H1 (cell line): ENCODE data around the gene STARD13. TPM values are rescaled to one million over a fixed set of nuclear protein-coding genes. Genes with fewer than 3 reads are reported as not detected.

ENCODE experiments used
- CTCF ChIA-PET: fragments of 300-600 bp; sonication (Branson Sonifier 250); formaldehyde crosslinking; loops from one replicate; lab custom pipeline; 2021; ENCODE audit not compliant: partially characterized antibody; lab: Charles Lee
- POLR2A ChIA-PET: fragments of 300-600 bp; sonication (Branson Sonifier 250); formaldehyde crosslinking; loops from one replicate; lab custom pipeline; 2021; ENCODE audit warnings: inconsistent platforms; ENCODE audit not compliant: partially characterized antibody; lab: Charles Lee
- DNase-seq, 2 experiments: peaks; one replicate each; pipeline versions ENCODE4 v3.0.0 to v3.0.0-alpha.2; 2010 to 2022; ENCODE audit warnings: low spot score in 2 of 2, low read depth in 1 of 2, mixed read lengths in 1 of 2
- FAIRE-seq: peaks from 2 replicates; lab custom pipeline; 2011; peaks lifted over from hg19 to GRCh38; lab: Jason Lieb, UNC
- H2AFZ ChIP-seq: 2 replicates; pipeline ENCODE4 v1.8.1; 2012; ENCODE audit warnings: low read length, inconsistent platforms
- H2AK5ac ChIP-seq: 2 replicates; pipeline ENCODE4 v1.6.1; 2013; ENCODE audit warnings: low read depth, low read length
- H2BK120ac ChIP-seq: replicated peaks from 2 replicates; pipeline ENCODE3; 2013; ENCODE audit warnings: low read depth, low read length, inconsistent platforms
- H2BK12ac ChIP-seq: 2 replicates; pipeline ENCODE4 v1.6.1; 2013; ENCODE audit warnings: low read depth, low read length
- H2BK15ac ChIP-seq: 2 replicates; pipeline ENCODE4 v1.6.1; 2013; ENCODE audit warnings: low read length
- H2BK20ac ChIP-seq: 2 replicates; pipeline ENCODE4 v1.6.1; 2013; ENCODE audit warnings: low read length
- H2BK5ac ChIP-seq: 2 replicates; pipeline ENCODE4 v1.6.1; 2013; ENCODE audit warnings: low read depth, low read length
- H3K14ac ChIP-seq: 2 replicates; pipeline ENCODE4 v1.6.1; 2013; ENCODE audit warnings: inconsistent platforms; ENCODE audit not compliant: insufficient read length
- H3K18ac ChIP-seq: 2 replicates; pipeline ENCODE4 v1.6.1; 2013; ENCODE audit warnings: low read length; ENCODE audit errors: extremely low read depth
- H3K23ac ChIP-seq: 2 replicates; pipeline ENCODE4 v1.6.1; 2013; ENCODE audit warnings: inconsistent platforms; ENCODE audit not compliant: insufficient read length
- H3K23me2 ChIP-seq: 2 replicates; pipeline ENCODE4 v1.6.1; 2013; ENCODE audit warnings: low read depth, low read length
- H3K27ac ChIP-seq: 2 replicates; pipeline ENCODE4 v1.6.1; 2011; ENCODE audit warnings: low read depth, low read length, inconsistent platforms
- H3K27me3 ChIP-seq, 4 experiments: replicated peaks in 1 of 4; 1 replicate in 1 of 4; 2 replicates in 3 of 4; pipeline versions ENCODE4 v1.6.1 to v1.8.1; 2011 to 2013; ENCODE audit warnings: low read length in 3 of 4, mild to moderate bottlenecking in 3 of 4, inconsistent platforms in 2 of 4, mixed read lengths in 2 of 4, moderate library complexity in 1 of 4; ENCODE audit not compliant: control insufficient read depth in 3 of 4, insufficient read depth in 3 of 4; ENCODE audit errors: extremely low read depth in 1 of 4
- H3K36me3 ChIP-seq, 4 experiments: 2 replicates each; pipeline versions ENCODE4 v1.6.1 to v1.8.1; 2011 to 2013; ENCODE audit warnings: mild to moderate bottlenecking in 4 of 4, low read length in 3 of 4, moderate library complexity in 2 of 4, control low read depth in 1 of 4, inconsistent platforms in 1 of 4; ENCODE audit not compliant: insufficient read depth in 4 of 4, control insufficient read depth in 2 of 4
- H3K4ac ChIP-seq: replicated peaks from 2 replicates; pipeline ENCODE3; 2013; ENCODE audit warnings: low read length, low read depth, mixed read lengths, inconsistent platforms; ENCODE audit not compliant: insufficient read length
- H3K4me1 ChIP-seq, 4 experiments: replicated peaks in 1 of 4; 1 replicate in 1 of 4; 2 replicates in 3 of 4; pipeline versions ENCODE4 v1.6.1 to v1.8.1; 2011 to 2013; ENCODE audit warnings: low read length in 3 of 4, inconsistent platforms in 2 of 4, mixed read lengths in 1 of 4; ENCODE audit not compliant: insufficient read depth in 4 of 4, control insufficient read depth in 3 of 4
- H3K4me2 ChIP-seq, 2 experiments: 2 replicates each; pipeline versions ENCODE4 v1.6.1 to v1.8.1; 2011 to 2013; ENCODE audit warnings: low read depth in 2 of 2, low read length in 2 of 2, control low read depth in 1 of 2, inconsistent platforms in 1 of 2, mild to moderate bottlenecking in 1 of 2; ENCODE audit not compliant: insufficient read depth in 1 of 2
- H3K4me3 ChIP-seq, 4 experiments: fragments of 200-600, 300-600 bp in 1 of 4; sonication (generic), shearing (Covaris generic), sonication (Bioruptor Twin) in 1 of 4; 2 replicates each; pipeline versions ENCODE4 v1.5.1 to v1.8.1; 2011 to 2016; ENCODE audit warnings: low read length in 4 of 4, low read depth in 3 of 4, control low read depth in 2 of 4, inconsistent platforms in 2 of 4, mild to moderate bottlenecking in 2 of 4, mixed read lengths in 1 of 4, moderate library complexity in 1 of 4; ENCODE audit not compliant: insufficient read depth in 2 of 4; ENCODE audit errors: extremely low read depth in 1 of 4
- H3K56ac ChIP-seq: replicated peaks from 2 replicates; pipeline ENCODE3; 2013; ENCODE audit warnings: low read depth, mild to moderate bottlenecking, mixed read lengths, low read length, inconsistent platforms; ENCODE audit not compliant: insufficient read length
- H3K79me1 ChIP-seq: 2 replicates; pipeline ENCODE4 v1.6.1; 2013; ENCODE audit warnings: low read depth, low read length, control low read depth
- H3K79me2 ChIP-seq, 2 experiments: 2 replicates each; pipeline versions ENCODE4 v1.6.1 to v1.8.1; 2012 to 2013; ENCODE audit warnings: low read length in 2 of 2, mild to moderate bottlenecking in 2 of 2, inconsistent platforms in 1 of 2; ENCODE audit not compliant: insufficient read depth in 2 of 2, control insufficient read depth in 1 of 2
- H3K9ac ChIP-seq, 4 experiments: replicated peaks in 1 of 4; 1 replicate in 1 of 4; 2 replicates in 3 of 4; pipeline versions ENCODE4 v1.6.1 to v1.8.1; 2011 to 2013; ENCODE audit warnings: low read depth in 3 of 4, low read length in 3 of 4, control low read depth in 2 of 4, mild to moderate bottlenecking in 2 of 4, moderate library complexity in 2 of 4, inconsistent platforms in 1 of 4; ENCODE audit errors: extremely low read depth in 1 of 4
- H3K9me3 ChIP-seq, 2 experiments: 2 replicates each; pipeline versions ENCODE4 v1.6.1 to v1.8.1; 2012 to 2013; ENCODE audit warnings: mild to moderate bottlenecking in 2 of 2, moderate library complexity in 2 of 2, control low read depth in 1 of 2, inconsistent platforms in 1 of 2, low read depth in 1 of 2, low read length in 1 of 2, mixed read lengths in 1 of 2; ENCODE audit not compliant: insufficient read depth in 2 of 2
- H4K20me1 ChIP-seq, 2 experiments: replicated peaks in 1 of 2; 2 replicates each; pipeline versions ENCODE3 to v1.8.1; 2011 to 2013; ENCODE audit warnings: inconsistent platforms in 2 of 2, low read length in 2 of 2, mild to moderate bottlenecking in 1 of 2; ENCODE audit not compliant: insufficient read depth in 2 of 2, control insufficient read depth in 1 of 2
- H4K5ac ChIP-seq: 2 replicates; pipeline ENCODE4 v1.6.1; 2013; ENCODE audit warnings: low read length, low read depth, mixed read lengths, inconsistent platforms; ENCODE audit not compliant: insufficient read length
- H4K8ac ChIP-seq: 2 replicates; pipeline ENCODE4 v1.8.0; 2013; ENCODE audit warnings: mild to moderate bottlenecking, moderate library complexity, low read length, inconsistent platforms; ENCODE audit not compliant: insufficient read depth; ENCODE audit errors: extremely low read depth
- H4K91ac ChIP-seq: replicated peaks from 2 replicates; pipeline ENCODE3; 2013; ENCODE audit warnings: low read length, mixed read lengths, inconsistent platforms; ENCODE audit not compliant: insufficient read length
- ASH2L ChIP-seq: fragments of 200-600, 300-600 bp; sonication (generic); IDR thresholded peaks from one replicate; pipeline ENCODE4 v1.7.1; 2017; ENCODE audit warnings: low read length
- EGR1 ChIP-seq: IDR thresholded peaks from 2 replicates; pipeline ENCODE4 v1.6.1; 2011; ENCODE audit warnings: low read depth, low read length, borderline replicate concordance
- HDAC2 ChIP-seq, 2 experiments: fragments of 300-600 bp in 1 of 2; sonication (generic) in 1 of 2; IDR thresholded peaks; 2 replicates each; pipeline ENCODE4 v1.6.1; 2011 to 2012; ENCODE audit warnings: low read depth in 2 of 2, low read length in 2 of 2, mild to moderate bottlenecking in 2 of 2, moderate library complexity in 2 of 2, borderline replicate concordance in 1 of 2, inconsistent platforms in 1 of 2
- NANOG ChIP-seq: IDR thresholded peaks from 2 replicates; pipeline ENCODE4 v1.6.1; 2011; ENCODE audit warnings: low read length, low read depth, mild to moderate bottlenecking, inconsistent platforms; ENCODE audit not compliant: insufficient read depth, poor library complexity, severe bottlenecking
- RAD21 ChIP-seq, 2 experiments: IDR thresholded peaks in 1 of 2; conservative IDR thresholded peaks in 1 of 2; 2 replicates each; pipeline ENCODE4 v1.6.1; 2011; ENCODE audit warnings: low read depth in 2 of 2, low read length in 2 of 2, improper control_type of control experiment in 1 of 2, inconsistent platforms in 1 of 2, mild to moderate bottlenecking in 1 of 2, moderate library complexity in 1 of 2
- RXRA ChIP-seq: IDR thresholded peaks from 2 replicates; pipeline ENCODE4 v1.6.1; 2011; ENCODE audit warnings: low read depth, mild to moderate bottlenecking, low read length, moderate library complexity; ENCODE audit not compliant: insufficient read depth
- YY1 ChIP-seq: IDR thresholded peaks from 2 replicates; pipeline ENCODE4 v1.6.1; 2011; ENCODE audit warnings: low read depth, mild to moderate bottlenecking, low read length
- whole genome bisulfite sequencing, 2 experiments: shearing (Covaris generic) in 1 of 2; methylation state at CpG; one replicate each; pipeline versions ENCODE4 v1.1.6 to v1.1.7; 2013 to 2015; ENCODE audit warnings: low lambda C conversion rate in 2 of 2, mixed read lengths in 2 of 2, inconsistent platforms in 1 of 2, low coverage in 1 of 2, missing lambda C conversion rate in 1 of 2; ENCODE audit not compliant: insufficient replicate concordance in 2 of 2, insufficient coverage in 1 of 2, insufficient read length in 1 of 2; ENCODE audit errors: extremely low coverage in 1 of 2, missing lambda C conversion rate in 1 of 2; 5-methylcytosine and 5-hydroxymethylcytosine counted together
- polyA plus RNA-seq, 7 experiments: library from polyadenylated mRNA; depleted of rRNA in 3 of 7; stranded (reverse) in 5 of 7; unstranded in 2 of 7; fragments of >200 nt in 5 of 7; fragments of 200-250 nt in 2 of 7; gene quantifications; 1 replicate in 5 of 7; 2 replicates in 1 of 7; 4 replicates in 1 of 7; pipeline versions ENCODE4 v1.2.1 to v1.2.3, GENCODE V29; 2011 to 2013; ENCODE audit warnings: missing spikeins in 2 of 7, mixed read lengths in 2 of 7
- total RNA-seq: library from RNA; stranded (reverse); fragmentation: NEBNext Ultra II Directional; extraction: Animal tissue kit (Norgen Biotek cat#: 25700); gene quantifications from 2 replicates; pipeline ENCODE4 v1.2.1, GENCODE V29; 2021

The STARD13 gene
- total and polyA plus RNA-seq, 2 of the 8 experiments (the other 6 are each of a cell fraction or from before 2014, with no cell fraction given): 0.82 to 2.9 TPM

DNA sequence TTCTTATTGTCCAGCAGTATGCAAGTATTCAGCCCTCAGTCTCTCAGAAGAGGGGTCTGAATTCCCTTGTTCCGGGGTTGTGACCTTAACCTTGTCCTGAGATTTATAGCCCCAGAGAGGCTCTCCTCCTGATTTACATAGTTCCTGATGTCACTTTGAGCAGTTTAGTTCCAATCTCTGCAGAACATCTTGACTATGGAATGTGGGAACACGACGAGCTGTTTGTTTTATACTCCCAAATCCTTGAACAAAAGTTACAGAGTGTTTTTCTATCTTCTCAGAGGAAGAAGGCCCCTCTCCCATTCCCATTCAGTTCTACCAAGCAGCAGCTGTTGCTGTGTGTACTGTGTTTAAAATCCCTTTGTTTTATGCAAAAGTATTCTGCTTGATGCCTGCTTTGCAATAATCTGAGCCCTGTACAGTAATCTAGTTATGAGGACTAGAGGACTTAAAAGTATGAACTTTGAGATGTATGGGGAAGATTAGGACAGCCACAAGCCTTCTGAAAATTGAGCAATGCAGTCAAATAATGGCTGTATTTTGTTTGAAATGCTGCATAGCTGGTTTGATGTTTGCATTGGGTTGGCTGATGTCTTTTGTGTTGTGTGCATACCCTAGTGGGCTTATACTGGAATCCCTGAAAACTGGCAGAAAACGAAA lies 194.7 kb downstream of the STARD13 start:
- Histone ChIP-seq H3K4me2 (no peak overlapping the region), H4K5ac (no peak overlapping the region), H4K8ac (no peak overlapping the region), H3K56ac (no peak overlapping the region), H3K4me3 (no peak overlapping the region), H4K20me1 (no peaks in the 10 kb centered on the region), H3K79me1 (no peaks in the 10 kb centered on the region), H4K91ac (no peak overlapping the region), H2BK20ac (no peak overlapping the region), H3K4me1 (peaks cover 0 to 8% (median 5%) of the 10 kb centered on the region in 4 experiments; a peak in 4 of 7 replicates), H2BK12ac (no peak overlapping the region), H2BK15ac (no peak overlapping the region), H3K27ac (no peak overlapping the region), H2BK5ac (no peak overlapping the region), H3K9me3 (no peaks in the 10 kb centered on the region), H3K36me3 (no peaks in the 10 kb centered on the region), H3K79me2 (no peaks in the 10 kb centered on the region), H3K9ac (no peak overlapping the region), H2BK120ac (no peak overlapping the region), H2AK5ac (no peak overlapping the region), H3K27me3 (no peaks in the 10 kb centered on the region), H3K14ac (no peak overlapping the region), H3K4ac (no peak overlapping the region), H3K23me2 (no peaks in the 10 kb centered on the region), H3K23ac (no peak overlapping the region), H3K18ac (no peak overlapping the region), H2AFZ (no peak overlapping the region; the same call in 1 of the 2 replicates)
- no peak for FAIRE-seq
- no peak for TF ChIP-seq EGR1
- no peak for TF ChIP-seq RXRA
- TF ChIP-seq RAD21 (IDR thresholded peaks at IDR 0.05 in 1 of 2, conservative IDR thresholded peaks at IDR 0.05 in 1 of 2; ENCODE audit: low read depth in 2 of 2, low read length in 2 of 2): no peak
- TF ChIP-seq HDAC2 (IDR thresholded peaks at IDR 0.05; ENCODE audit: borderline replicate concordance in 1 of 2, low read depth in 2 of 2, low read length in 2 of 2): no peak
- TF ChIP-seq NANOG: no peak
- no peak for TF ChIP-seq ASH2L
- TF ChIP-seq YY1: no peak
- ChIA-PET CTCF (interaction anchor here (1.7 kb wide), 1 partner anchor 21 kb away, joined by 4 read pairs; no protein-coding TSS in a partner anchor), POLR2A (no interaction called here)
- WGBS, 2 experiments: 94% methylated on average over 4 of the region's 4 CpGs; no CpG with 5 or more reads in 1 of the 2 experiments
- no peak for DNase-seq
